GM13976 (cell line): Measurements from ENCODE around the gene PRSS12.

Experiments
- DNase-seq: peaks from one replicate; pipeline ENCODE4 v3.0.0; 2012; ENCODE audit warnings: low spot score
- in situ Hi-C: fragments of 300-500 bp; cut with MboI; formaldehyde crosslinking; loops from one replicate; pipeline ENCODE4 v1.12.0; 2022; ENCODE audit warnings: low sequenced_read_pairs, mixed read lengths, inconsistent platforms; ENCODE audit not compliant: unreplicated experiment
- TF ChIP-seq, protein P1 (sequence below): IDR thresholded peaks from 2 replicates; pipeline ENCODE4 v1.5.1; 2012; ENCODE audit warnings: borderline replicate concordance, mild to moderate bottlenecking; ENCODE audit not compliant: insufficient read depth; ENCODE audit errors: extremely low read depth, missing control alignments, control extremely low read depth

The PRSS12 gene

DNA sequence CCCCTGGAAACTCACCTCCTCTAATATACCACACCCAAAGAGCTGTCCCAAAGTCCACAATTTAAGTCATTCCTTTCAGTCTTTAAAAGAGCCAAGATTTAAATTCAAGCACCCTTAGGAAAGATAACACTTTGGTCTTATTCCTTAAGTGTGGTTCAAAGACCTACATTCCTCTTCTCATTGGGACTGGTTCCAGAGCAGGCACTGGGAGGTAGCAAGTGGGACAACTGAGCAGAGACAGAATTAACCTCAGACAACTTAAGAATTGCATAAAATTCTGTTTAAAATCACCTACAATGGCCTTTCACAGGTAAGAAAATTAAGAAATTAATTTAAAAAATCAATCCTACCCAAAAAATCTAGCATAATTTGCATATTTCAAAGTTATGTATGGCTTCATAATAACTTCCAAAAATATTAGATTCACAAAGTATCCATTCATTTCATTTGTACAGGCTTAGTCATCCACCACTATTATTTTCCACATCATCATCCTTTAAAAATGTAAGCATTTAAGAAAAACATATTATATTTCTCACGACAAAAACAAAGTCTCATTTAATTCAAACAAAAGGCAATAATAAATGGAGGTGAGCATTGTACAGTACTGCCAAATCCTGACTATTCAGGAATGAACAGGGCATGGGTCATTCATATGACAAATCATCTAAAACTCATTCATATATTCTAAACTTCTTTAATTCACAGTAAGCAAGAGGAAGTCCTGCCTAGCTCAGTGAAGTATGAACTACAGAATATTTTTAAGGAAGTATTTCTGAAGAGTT lies 13.6 kb downstream of the PRSS12 start:
- DNase-seq, result no peak
- TF ChIP-seq, protein P1, sequence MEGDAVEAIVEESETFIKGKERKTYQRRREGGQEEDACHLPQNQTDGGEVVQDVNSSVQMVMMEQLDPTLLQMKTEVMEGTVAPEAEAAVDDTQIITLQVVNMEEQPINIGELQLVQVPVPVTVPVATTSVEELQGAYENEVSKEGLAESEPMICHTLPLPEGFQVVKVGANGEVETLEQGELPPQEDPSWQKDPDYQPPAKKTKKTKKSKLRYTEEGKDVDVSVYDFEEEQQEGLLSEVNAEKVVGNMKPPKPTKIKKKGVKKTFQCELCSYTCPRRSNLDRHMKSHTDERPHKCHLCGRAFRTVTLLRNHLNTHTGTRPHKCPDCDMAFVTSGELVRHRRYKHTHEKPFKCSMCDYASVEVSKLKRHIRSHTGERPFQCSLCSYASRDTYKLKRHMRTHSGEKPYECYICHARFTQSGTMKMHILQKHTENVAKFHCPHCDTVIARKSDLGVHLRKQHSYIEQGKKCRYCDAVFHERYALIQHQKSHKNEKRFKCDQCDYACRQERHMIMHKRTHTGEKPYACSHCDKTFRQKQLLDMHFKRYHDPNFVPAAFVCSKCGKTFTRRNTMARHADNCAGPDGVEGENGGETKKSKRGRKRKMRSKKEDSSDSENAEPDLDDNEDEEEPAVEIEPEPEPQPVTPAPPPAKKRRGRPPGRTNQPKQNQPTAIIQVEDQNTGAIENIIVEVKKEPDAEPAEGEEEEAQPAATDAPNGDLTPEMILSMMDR, result no peak
- in situ Hi-C loops, result no loop called here

DNA sequence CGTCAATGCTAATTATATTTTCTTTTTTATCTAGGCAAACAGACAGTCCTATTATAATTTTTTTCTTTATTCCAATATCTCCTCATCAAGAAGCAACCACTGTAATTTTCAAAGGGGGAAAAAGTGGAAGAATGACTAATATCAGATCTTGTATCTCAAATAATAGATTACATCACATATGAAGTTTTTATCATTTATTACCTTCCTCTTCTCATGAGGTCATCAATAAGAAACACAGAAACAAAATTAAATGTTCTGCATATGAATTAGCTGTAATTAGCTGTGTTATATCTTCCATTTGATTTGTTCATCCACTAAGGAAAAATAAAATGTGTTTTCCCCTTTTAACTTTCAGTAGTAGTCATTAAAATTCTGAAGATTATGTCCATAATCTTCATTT lies 14.3 kb downstream of the PRSS12 start:
- in situ Hi-C loops, result no loop called here
- DNase-seq, result no peak
- TF ChIP-seq, protein P1, result no peak

DNA sequence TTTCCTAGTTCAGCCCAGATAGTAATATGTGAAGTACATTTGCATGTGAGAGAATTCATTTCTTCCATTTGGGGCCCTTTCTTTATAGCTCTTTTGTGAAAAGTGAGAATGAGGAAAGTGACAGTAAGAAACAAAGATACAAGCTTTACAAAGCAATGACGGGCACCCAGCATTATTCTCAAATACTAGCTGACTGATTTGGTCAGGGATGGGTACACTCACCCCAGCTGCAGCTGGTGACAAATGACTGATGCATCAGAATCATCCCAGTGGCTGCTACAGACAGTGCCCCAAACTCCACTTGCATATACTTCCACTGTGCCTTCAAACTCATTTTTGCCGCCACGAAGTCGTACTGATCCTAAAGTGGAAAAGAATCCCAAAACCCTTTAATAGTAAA lies 14.8 kb downstream of the PRSS12 start:
- no peak for DNase-seq
- TF ChIP-seq, protein P1, result no peak
- in situ Hi-C loops, result no loop called here

DNA sequence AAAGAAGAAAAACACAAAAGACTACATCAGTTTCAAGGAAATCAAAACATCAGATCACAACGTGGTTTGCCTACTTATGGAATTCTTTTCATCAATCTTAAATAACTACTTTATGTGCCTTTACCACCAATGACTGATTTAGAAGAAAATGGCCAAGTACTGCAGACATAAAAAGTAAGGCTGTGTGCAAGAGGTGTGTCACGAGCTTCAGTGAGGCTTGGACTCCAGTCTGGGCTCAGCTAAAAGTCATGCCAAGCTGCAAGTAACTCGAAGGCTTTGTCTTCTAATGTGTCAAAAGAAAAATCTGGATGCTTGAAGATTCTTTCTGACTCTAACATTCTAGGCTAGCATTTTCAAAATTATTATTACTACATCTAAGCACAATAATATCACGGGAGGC lies 17.0 kb downstream of the PRSS12 start:
- TF ChIP-seq, protein P1, result no peak
- in situ Hi-C loops, result no loop called here

DNA sequence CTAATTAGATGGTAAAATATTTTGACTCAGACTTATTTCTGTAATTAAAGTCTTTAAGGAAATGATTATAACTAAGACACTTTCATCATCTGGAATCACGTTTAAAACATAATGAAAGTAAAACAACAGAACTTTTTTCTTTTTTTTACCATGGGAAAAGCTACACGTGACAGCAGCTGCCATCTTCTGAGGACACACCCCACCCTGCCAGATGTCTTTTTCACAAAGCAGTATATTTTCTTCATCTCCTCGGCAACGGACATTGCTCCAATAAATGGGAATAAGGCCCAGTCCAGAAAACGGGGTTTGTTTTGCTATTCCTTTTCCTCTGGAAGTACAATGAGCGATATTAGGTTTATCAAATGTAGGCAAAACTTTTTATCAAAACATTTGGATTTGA lies 17.5 kb downstream of the PRSS12 start:
- in situ Hi-C loops, result no loop called here
- TF ChIP-seq, protein P1, result no peak
- DNase-seq, result no peak

More for the DNA sequence above, 17.0 kb downstream of the PRSS12 start:
- no peak for DNase-seq

DNA sequence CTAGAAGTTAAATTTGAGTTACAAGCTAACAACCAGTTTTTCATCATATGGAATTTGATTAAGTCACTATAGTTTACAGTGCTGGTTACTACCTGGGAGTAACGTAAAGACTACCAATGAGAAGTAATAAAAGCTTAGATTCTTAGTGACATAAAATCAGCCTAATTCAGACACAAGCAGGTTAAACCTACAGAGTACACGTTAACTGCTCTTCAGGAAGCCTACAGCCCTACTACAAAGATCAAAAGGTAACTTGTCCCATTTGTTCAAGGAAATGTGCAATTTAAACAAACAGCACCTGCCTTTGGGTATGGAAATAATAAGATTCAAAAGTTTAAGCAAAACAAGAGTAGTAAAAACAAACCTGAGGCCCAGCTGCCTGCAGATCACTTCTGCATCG lies 21.5 kb downstream of the PRSS12 start:
- in situ Hi-C loops, result no loop called here
- no peak for DNase-seq
- TF ChIP-seq, protein P1, result no peak
